NCI-H146 treated with DMSO at 0.1 percent for 48 hours (cell line): Measurements from ENCODE around the gene CELSR1.

Source experiments
- DNase-seq: peaks from one replicate; lab custom pipeline; 2025; ENCODE audit not compliant: unreplicated experiment; lab: John Stamatoyannopoulos, UW

Gene CELSR1, protein sequence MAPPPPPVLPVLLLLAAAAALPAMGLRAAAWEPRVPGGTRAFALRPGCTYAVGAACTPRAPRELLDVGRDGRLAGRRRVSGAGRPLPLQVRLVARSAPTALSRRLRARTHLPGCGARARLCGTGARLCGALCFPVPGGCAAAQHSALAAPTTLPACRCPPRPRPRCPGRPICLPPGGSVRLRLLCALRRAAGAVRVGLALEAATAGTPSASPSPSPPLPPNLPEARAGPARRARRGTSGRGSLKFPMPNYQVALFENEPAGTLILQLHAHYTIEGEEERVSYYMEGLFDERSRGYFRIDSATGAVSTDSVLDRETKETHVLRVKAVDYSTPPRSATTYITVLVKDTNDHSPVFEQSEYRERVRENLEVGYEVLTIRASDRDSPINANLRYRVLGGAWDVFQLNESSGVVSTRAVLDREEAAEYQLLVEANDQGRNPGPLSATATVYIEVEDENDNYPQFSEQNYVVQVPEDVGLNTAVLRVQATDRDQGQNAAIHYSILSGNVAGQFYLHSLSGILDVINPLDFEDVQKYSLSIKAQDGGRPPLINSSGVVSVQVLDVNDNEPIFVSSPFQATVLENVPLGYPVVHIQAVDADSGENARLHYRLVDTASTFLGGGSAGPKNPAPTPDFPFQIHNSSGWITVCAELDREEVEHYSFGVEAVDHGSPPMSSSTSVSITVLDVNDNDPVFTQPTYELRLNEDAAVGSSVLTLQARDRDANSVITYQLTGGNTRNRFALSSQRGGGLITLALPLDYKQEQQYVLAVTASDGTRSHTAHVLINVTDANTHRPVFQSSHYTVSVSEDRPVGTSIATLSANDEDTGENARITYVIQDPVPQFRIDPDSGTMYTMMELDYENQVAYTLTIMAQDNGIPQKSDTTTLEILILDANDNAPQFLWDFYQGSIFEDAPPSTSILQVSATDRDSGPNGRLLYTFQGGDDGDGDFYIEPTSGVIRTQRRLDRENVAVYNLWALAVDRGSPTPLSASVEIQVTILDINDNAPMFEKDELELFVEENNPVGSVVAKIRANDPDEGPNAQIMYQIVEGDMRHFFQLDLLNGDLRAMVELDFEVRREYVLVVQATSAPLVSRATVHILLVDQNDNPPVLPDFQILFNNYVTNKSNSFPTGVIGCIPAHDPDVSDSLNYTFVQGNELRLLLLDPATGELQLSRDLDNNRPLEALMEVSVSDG (N-terminal part only)

DNA sequence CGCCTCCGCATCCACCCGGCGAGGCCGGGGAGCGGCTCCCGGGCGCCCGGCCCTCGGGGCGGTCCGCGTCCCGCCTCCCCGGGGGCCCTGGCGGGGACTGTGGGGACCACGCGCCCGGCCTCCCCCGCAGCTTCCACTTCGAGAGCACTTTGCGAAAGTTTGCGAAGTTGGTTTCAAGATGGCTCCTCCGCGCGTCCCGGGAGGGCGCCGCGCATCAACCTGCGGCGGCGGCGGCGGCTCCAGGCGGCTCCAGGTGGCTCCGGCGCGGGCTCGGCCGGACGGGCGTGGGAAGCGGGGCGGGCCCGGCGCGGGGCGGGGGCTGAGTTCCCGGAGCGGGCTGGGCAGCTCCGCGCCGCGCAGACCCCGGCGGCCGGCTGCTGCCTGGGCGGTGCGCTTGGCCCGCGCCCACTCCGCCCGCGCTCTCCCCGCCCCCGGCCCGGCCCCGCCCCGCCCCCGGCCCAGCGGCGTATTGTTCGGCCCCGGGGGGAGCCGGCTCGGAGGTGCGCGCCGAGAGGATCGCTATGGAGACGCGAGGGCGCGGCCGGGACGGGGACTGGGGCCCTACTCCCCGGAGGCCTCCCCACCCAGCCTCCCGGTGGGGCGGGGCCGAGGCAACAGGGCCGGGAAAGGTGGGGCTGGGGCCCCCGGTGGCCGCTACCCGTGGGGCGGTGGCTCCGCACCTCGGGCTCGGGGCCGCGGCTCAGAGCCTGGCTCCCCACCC is at the start of gene CELSR1:
TSS of gene CELSR1 (minus strand) at position 396 of the 721 bp plus-strand sequence. CDS start 450 bp downstream, outside the sequence.
- DNase-seq = peak; percentile 5

DNA sequence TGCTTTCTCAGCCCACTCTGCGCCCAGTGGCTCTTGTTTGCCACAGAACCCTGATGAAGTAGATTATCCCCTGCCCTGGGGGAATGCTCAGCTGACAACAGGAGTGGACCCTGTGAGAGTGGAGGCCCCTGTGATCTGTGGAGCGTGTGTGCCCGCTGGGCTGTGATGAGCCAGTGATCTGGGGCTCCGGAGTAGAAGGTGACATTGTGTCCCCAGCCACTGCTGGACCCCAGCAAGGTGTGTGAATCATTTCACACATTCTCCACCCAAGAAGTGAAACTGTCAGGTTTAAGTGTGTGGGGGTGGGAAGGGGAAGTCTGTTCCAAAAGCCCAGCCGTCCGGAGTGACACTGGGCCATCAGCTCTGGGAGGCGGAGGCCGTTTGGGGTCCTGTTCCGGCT is 49.6 kb upstream of the CELSR1 start:
- DNase-seq = no peak

DNA sequence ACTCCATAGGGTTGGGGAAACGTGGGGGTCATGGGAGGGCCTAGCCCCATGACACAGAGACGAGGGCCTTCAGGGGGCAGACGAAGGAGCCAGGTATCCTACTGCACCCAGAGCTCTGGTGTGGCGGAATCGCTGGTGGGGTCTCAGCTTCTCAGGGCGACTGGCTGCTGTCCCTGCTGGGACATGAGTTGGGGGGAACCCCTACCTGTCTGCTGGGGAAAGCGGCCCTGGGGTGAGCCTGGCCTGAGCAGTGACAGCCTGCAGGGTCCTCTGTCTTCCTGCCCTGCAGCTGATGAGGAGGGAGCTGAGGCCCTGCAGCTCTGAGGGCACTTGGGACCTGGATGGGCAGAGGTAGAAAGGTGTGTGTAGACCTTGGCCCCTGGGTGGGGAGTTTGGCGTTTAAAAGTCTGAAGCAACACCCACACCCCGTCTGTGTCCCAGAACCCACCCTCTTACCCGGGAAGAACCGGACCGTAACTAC is 49.2 kb upstream of the CELSR1 start:
- DNase-seq = no peak

DNA sequence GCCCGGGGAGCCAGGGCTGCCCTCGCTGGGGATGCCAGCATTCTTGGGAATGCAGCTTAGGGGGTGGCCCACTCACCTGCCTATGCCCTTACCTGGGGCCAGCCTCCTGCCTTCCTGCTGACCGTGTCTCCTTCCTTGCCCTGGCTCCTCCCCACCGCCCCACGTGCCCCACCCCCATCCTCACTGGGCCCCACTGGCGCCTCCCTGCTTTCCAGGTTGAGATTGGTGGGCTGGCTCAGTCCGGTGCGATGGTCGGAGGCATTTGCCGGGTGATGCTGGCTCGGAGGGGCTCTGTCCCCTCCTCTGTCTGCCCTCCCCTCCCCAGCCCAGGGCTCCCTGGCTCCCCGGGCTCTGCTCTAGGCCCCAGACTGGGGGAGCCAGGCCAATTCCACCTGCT is 48.7 kb upstream of the CELSR1 start:
- no peak for DNase-seq

DNA sequence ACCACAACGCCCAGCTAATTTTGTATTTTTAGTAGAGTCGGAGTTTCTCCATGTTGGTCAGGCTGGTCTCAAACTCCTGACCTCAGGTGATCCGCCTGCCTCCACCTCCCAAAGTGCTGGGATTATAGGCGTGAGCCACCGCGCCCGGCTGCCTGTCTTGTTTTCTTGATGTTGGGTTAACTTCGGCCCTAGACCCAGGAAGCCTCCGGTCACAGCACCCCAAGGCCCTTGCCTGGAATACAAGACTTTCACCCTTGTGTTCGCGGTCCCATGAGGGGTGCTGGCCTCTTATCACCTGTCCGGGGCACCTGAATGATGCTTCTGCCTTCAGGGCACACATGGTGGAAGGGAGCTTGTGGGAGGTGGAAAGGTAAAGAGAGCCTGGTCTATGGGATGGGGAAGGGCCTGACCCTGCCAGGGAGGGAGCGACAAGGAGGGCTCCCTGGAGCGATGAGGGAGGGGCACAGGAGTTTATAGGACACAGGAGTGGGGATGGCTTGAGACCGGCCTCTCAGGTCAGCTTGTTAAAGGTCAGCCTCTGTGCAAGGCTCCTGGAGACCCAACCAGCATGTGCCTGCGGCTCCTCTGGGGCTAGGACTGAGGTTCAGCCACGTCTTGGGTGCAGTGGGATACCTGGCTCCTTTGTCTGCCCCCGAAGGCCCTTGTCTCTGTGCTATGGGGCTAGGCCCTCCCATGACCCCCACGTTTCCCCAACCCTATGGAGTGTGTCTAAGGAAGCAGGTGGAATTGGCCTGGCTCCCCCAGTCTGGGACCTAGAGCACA is 48.1 kb upstream of the CELSR1 start:
- no peak for DNase-seq

DNA sequence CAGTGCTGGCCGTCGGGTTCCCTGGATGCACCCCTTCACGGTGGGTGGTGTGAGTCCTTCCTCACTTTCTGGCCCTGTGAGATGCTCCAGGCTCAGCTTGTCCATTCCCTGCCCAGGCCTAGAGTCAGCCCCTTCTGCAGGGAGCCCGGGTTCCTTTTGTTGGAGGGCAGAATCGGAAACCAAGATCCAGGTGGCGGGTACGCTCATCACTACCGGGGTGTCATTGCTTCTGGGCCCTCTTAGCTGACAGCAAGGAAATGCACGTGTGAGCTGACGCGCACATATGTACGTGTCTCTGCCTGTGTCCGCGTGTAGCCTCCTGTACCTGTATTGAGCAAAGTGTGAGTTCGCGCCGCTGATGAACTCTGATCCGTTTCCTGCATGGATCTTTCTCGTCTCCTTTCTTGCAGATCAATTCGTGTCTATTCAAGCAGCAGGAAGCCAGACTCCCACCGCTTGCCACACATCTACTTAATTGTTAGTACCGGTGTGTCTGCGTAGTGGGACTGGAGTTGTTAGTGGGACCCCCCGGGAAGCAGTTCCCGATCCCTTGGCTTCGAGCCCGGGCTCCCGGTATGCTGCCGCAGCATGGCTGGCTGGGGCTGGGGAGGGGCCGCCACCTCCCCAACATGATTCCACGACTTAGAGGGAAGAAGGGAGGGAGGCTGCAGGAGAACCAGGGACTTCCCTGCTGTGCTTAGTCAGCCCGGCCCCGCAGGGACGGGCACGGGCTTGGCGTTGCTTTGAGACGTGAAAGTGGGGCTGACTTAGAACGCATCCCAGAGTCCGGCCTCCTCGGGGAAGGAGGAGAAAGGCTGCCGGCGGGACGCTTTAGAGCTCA is 46.9 kb upstream of the CELSR1 start:
- peak; percentile 65 for DNase-seq

DNA sequence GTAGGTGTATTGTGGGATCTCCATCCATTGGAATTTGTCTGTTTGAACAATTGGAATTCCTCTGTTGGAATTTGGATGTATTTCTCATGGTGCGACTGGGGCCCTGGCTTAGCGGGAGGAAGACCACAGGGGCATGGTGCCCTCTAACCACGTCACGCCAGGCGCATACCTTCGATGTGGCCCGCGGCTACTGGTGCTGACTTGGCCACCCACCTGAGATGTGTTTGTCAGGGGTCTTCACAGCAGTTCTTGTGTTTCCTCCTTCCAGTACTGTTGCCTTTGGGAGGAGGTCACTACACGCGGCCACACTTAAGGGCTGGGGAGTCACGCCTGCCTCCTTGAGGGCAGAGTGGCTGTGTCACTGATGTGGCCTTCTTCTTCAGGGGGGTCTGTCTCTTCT is 46.2 kb upstream of the CELSR1 start:
- DNase-seq = no peak

DNA sequence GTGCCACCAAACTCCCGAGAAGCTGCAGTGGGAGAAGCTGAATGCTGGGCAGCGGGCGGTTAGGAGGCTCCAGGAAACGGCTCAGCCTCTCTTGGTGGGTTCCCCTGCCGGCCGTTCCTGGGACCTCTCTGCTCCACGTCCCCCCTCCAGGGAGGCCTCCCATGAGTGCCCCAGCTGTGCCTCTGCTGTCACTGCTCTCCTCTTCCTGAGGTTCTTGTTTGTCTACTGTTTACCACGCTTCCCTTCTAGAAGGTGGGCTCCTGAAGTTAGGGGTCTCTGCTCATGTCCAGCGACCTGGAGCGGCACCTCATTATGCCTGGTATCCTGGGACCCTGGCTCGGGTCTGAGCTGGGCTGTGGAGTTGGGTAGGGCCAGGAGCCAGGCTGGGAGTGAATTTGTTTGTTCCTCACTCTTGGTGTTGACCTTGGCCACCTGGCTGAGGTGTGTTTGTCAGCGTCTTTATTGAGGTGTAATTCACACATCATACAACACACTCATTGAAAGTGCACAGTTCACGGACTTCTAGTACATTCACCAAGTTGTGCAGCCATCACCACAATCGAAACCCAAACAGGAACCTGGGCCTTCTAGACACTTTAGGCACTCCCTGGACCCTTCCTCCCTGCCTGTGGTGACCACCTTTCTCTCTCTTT is 45.0 kb upstream of the CELSR1 start:
- DNase-seq = no peak

DNA sequence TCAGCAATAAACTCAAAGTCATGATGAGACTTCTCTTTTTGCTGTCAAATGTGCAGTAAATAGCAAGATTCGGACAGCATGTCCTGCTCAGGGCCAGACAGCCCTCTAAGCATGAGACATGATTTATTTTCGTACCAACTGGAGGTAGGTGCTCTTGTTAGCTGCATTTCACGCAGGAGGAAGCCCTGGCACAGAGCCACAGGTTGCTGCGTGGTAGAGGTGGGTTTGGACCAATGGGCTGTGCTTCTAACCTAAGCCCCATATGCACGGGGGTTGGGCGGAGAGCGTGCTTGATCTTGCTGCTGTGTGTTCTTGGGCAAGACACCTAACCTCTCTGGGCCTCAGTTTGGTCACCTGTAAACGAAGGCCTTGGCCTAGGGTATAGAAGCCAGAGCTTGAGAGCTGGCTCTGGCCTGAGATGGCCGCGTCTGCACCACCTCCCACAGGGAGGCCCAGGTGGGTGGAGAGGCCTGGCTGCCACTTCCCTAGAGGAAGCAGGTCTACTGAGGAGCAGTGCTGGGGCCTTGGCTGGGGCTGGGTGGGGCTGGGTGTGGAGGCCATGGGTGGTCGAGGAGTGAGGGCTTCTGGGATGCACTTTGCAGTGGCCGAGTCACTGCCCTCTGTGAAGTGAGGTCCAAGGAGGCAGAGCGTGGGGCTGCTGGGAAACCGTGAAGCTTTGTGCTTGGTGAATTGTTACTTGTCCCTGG is 44.3 kb upstream of the CELSR1 start:
- DNase-seq = no peak

DNA sequence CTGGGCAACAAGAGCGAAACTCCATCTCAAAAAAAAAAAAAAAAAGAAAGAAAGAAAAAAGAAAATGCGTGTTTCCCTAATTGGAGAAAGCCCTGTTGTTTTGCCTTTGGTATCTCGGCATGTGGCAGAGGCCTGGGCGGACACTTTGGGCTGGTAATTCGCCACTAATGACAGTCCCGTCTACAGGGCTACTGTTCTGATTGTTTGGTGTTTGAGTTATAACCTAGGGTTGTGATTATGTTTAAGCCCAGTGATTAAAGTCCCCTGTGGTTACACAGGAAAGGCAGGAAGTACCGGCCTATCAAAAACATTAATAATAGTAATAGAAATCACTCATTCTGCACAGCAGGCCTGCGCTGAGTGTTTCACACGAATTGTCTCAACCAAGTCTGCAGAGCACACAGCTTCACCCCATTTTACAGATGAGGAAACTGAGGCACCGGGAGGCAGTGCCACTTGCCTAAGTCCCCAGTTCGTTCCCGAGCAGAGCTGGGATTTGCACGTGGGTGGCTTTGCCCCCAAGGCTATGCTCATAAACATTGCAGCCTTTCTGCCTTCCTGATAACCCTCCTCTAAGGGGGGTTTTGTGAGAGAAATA is 43.6 kb upstream of the CELSR1 start:
- DNase-seq = peak; percentile 54

DNA sequence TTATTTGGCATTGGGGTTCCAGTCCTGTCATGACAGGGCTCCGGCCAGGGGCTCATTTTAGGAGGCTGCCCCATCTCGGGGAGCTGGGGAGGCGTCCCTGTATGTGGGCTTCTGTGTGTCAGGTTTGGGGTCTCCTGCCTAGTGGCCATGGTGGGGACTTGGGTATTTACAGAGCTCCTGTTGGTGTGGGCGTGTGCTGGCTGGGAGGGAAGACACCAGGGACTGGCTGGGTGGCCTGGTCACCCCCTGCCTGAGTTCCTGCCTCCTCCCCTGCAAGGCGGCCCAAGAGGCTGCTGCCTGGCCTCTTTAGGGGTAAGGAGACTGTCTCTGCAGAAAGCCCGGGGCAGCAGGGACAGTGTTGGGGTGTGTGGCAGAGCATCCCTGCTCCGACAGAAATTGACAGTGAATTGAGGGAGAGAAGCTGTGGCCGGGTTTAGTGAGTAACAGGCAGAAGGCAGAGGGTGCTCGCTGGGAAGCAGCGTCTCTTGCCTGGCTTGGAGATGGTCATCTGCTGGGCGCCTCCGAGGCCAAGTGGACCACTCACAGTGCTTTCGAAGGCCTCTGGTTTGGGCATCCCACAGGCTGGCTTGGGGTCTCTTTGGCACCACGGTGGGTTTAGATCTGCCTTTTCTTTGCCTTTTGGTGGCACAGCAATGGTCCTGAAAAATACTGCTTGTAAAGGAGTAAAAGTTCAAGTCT is 42.5 kb upstream of the CELSR1 start:
- no peak for DNase-seq

DNA sequence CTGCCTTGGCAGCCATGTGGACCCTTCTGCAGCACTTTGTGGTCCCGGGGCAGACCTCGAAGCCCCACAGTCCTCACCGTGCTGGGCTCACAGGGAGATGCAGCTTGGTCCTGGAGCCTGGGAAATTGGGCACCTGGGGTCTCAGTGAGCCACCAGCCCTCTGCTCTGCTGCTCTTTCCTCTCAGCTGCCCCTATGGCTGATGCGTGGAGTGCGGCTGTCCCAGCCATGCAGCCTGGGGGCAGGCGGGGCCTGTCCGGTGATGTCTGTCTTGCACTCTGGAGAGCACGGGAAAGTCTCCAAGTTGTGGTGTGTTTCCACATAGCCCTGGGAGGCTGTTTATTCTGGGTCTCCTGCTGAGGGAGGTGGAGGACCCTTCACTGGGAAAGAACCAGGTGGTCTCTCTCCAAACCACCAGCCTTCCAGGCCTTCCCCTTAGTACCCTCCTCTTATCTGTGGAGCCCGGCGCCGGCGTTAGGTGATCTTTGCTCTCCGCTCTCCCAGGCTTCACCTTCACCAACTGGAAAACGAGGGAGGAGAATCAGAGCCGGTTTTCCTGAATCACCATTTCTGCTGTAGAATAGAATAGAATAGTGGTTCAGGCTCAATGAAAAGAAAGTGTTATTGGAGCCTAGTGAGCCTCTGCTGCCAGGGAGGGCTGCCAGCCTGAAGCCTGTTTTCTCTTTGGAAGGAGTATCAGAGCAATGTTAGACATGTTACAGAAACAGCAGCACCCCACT is 41.6 kb upstream of the CELSR1 start:
- no peak for DNase-seq

DNA sequence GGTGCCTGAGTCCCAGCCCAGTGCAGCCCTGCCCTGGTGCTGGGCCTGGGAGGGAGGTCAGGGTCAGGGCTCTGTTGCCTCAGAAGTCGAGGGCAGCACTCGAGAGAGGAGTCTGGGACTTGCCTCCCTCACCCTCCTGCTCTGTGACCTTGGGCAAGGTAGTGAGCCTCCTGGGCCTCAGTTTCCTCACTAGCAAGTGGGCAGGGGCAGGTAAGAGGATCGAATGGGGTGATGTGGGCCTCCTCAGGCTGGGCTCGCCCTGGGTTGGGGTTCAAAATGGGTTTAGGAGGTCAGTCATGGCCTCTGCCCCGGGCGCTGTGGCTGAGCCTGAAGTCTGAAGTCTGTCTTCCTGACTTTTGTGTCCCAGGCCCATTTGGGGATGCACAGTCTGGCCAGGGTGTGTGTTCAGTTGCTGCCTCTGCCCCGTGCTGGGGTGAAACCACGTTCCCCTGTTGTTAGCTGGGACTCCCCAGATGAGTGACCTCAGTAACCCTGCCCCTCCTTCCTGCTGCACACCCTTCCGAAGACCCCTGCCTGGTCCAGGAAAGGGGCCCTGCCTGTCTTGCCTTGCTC is 40.9 kb upstream of the CELSR1 start:
- DNase-seq = no peak

DNA sequence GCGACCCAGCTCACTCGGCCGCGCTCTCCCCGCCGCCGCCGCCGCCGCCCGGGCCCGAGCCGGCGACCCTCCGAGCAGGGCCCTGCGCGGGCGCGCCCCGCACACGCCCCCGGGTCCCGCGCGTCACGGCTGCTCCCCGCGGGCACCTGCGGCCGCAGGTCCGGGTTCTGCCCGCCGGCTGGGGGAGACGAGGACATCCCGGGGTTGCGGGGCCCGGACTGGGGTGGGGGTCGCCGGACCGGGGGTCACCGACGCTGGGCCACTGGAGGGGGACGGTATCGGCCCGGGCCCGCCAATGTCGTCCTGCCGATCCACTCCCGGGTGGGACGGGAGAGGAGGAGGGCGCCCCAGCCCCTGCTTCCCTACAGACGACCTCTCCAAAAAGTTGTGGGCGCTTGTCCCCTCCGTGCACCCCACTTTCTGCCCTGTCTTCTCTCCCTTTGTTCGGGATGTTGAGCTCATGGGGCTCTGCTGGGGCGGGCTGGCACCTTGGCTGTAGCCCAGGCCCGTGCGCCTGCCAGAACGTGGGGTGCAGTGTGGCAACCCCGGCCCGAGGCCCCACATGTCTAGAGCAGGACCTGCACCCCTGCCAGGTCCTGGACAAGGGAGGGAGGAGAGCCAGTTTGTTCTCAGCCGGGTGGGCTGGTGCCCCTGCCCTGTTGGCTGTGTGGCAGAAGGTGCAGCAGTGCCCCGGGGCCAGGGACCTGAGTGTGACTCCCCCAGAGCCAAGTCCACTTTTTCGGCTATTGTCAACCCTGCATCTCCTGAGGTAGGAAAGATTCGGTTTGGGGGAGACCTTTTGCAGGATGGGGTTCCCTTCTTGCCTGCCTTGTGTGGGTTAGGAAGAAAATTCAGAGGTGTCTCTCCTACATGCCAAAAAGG is 40.2 kb upstream of the CELSR1 start:
- no peak for DNase-seq
